GM12878 (cell line): ENCODE data around the gene AGBL3. TPM values are rescaled to one million over a fixed set of nuclear protein-coding genes. Genes with fewer than 3 reads are reported as not detected.
A peak's percentile ranks its signal among the peaks of the same experiment; 100 is the strongest.

Experiments
- ATF7 ChIP-seq: fragments of 450-650 bp; IDR thresholded peaks from 2 replicates; pipeline ENCODE4 v1.6.1; 2016; ENCODE audit warnings: low read depth, mild to moderate bottlenecking
- BHLHE40 ChIP-seq, 2 experiments: fragments of 450-650 bp in 1 of 2; IDR thresholded peaks; 2 replicates each; pipeline ENCODE4 v1.6.1; 2011 to 2017; ENCODE audit warnings: low read depth in 2 of 2, borderline replicate concordance in 1 of 2, improper control_type of control experiment in 1 of 2, low read length in 1 of 2, mild to moderate bottlenecking in 1 of 2
- EP300 ChIP-seq, 2 experiments: fragments of 150-350 bp in 1 of 2; IDR thresholded peaks; 2 replicates each; pipeline ENCODE4 v1.6.1; 2011 to 2012; ENCODE audit warnings: low read depth in 2 of 2, low read length in 2 of 2, borderline replicate concordance in 1 of 2, improper control_type of control experiment in 1 of 2, inconsistent platforms in 1 of 2; ENCODE audit not compliant: control insufficient read depth in 1 of 2
- IKZF2 ChIP-seq, 2 experiments: fragments of 450-650 bp; IDR thresholded peaks; 2 replicates each; pipeline ENCODE4 v1.6.1; 2017; ENCODE audit warnings: mild to moderate bottlenecking in 2 of 2, moderate library complexity in 2 of 2
- NR2F1 ChIP-seq: fragments of 450-650 bp; conservative IDR thresholded peaks from 2 replicates; pipeline ENCODE4 v1.6.1; 2017; ENCODE audit warnings: mild to moderate bottlenecking
- PAX5 ChIP-seq: IDR thresholded peaks from 2 replicates; pipeline ENCODE4 v1.6.1; 2011; ENCODE audit warnings: low read depth, low read length, borderline replicate concordance
- RELB ChIP-seq: fragments of 450-650 bp; IDR thresholded peaks from 2 replicates; pipeline ENCODE4 v1.6.1; 2017; ENCODE audit warnings: low read depth, mild to moderate bottlenecking, moderate library complexity
- RUNX3 ChIP-seq: IDR thresholded peaks from 2 replicates; pipeline ENCODE4 v1.6.1; 2012; ENCODE audit warnings: low read length, inconsistent platforms
- SPI1 ChIP-seq: IDR thresholded peaks from 2 replicates; pipeline ENCODE4 v1.6.1; 2011; ENCODE audit warnings: low read depth, mild to moderate bottlenecking, low read length, moderate library complexity, borderline replicate concordance; ENCODE audit not compliant: insufficient read depth
- polyA plus RNA-seq, 11 experiments: library from polyadenylated mRNA; depleted of rRNA in 4 of 11; unstranded in 6 of 11; stranded (reverse) in 5 of 11; fragments of >200 nt; fragmentation: Nextera tagmentation in 4 of 11; fragmentation: Illumina TruSeq in 1 of 11; extraction: Ambion mirVana in 4 of 11; extraction: Trizol in 1 of 11; gene quantifications; 1 replicate in 1 of 11; 2 replicates in 10 of 11; pipeline versions ENCODE4 v1.2.1 to v1.2.3, GENCODE V29; 2011 to 2016; ENCODE audit warnings: inconsistent platforms in 2 of 11, missing spikeins in 2 of 11, low read depth in 1 of 11
- total RNA-seq, 4 experiments: library from RNA; depleted of rRNA in 3 of 4; stranded (reverse); fragments of >200 nt in 3 of 4; fragmentation: Illumina TruSeq in 1 of 4; extraction: Trizol in 1 of 4; gene quantifications; 2 replicates each; pipeline versions ENCODE4 v1.2.1 to v1.2.3, GENCODE V29; 2013 to 2021

AGBL3 gene
- total and polyA plus RNA-seq, 10 of the 15 experiments (the other 5 are each of a cell fraction or from before 2014, with no cell fraction given): 0.82 to 12.4 (median 3.7) TPM

GRCh38 chr7:135160858-135161653, 174.7 kb downstream of the AGBL3 start (continued):
- TF ChIP-seq SPI1 (peak; percentile 94), PAX5 (peak; percentile 13; the same call in 1 of the 2 replicates), IKZF2 (IDR thresholded peaks at IDR 0.05) (peak; percentile 41 to 42; a peak in 3 of 4 replicates), EP300 (IDR thresholded peaks at IDR 0.05; ENCODE audit: borderline replicate concordance in 1 of 2, control insufficient read depth in 1 of 2, low read depth in 2 of 2, low read length in 2 of 2) (no peak), ATF7 (no peak), NR2F1 (0 out of 2 replicates have a peak, but pooled peaks have one; percentile 11), RELB (peak; percentile 37; the same call in 1 of the 2 replicates), RUNX3 (0 out of 2 replicates have a peak, but pooled peaks have one; percentile 8), BHLHE40 (IDR thresholded peaks at IDR 0.05; ENCODE audit: borderline replicate concordance in 1 of 2, low read depth in 2 of 2, low read length in 1 of 2) (peak in 1 of 2 experiments; percentile 13; a peak in 1 of 4 replicates)
